ENCODE measurements around the gene CEACAM8. TPM values are rescaled to one million over a fixed set of nuclear protein-coding genes. Genes with fewer than 3 reads are reported as not detected.

CEACAM8 gene
- total and polyA plus RNA-seq, 4 donors, result 0.06 to 1.2 (median 0.53) TPM

DNA sequence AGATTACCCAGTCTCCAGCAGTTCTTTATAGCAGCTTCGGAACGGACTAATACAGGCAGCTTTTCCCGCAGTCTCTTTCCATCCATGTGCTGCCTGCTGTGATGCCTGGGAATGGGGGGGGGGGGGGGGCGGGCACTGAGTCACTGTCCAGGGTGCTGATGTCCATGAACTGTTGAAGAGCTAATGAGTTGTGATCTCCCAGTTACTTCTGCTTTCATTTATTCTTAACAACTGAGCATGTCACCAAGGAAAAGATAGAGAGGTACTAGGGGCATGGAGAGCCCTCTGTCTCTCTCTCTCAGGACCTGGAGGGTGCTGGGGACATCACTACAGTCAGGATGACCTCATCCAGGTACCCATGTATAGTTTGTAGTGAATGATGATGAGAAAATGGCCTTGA lies 46.2 kb downstream of the CEACAM8 start:
- ATAC-seq (ENCODE audit: insufficient read depth, low FRiP score), result no peak
- WGBS, 2 donors, result 66 to 92% methylated on average over 3 to 4 of the region's 4 CpGs
- no peaks in the 10 kb centered on the region for H3K36me3 ChIP-seq (ENCODE audit: control insufficient read depth in 4 of 4, insufficient read depth in 4 of 4, low read length in 4 of 4)
- no peaks in the 10 kb centered on the region for H3K4me1 ChIP-seq (ENCODE audit: control insufficient read depth in 5 of 5, insufficient read depth in 5 of 5, low read length in 5 of 5)
- TF ChIP-seq, protein P1, sequence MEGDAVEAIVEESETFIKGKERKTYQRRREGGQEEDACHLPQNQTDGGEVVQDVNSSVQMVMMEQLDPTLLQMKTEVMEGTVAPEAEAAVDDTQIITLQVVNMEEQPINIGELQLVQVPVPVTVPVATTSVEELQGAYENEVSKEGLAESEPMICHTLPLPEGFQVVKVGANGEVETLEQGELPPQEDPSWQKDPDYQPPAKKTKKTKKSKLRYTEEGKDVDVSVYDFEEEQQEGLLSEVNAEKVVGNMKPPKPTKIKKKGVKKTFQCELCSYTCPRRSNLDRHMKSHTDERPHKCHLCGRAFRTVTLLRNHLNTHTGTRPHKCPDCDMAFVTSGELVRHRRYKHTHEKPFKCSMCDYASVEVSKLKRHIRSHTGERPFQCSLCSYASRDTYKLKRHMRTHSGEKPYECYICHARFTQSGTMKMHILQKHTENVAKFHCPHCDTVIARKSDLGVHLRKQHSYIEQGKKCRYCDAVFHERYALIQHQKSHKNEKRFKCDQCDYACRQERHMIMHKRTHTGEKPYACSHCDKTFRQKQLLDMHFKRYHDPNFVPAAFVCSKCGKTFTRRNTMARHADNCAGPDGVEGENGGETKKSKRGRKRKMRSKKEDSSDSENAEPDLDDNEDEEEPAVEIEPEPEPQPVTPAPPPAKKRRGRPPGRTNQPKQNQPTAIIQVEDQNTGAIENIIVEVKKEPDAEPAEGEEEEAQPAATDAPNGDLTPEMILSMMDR (IDR thresholded peaks at IDR 0.05; ENCODE audit: control extremely low read depth, extremely low read depth), result no peak
- no peak overlapping the region for H3K27ac ChIP-seq (ENCODE audit: low read depth in 1 of 2, low read length in 1 of 2)
- H3K9me3 ChIP-seq (ENCODE audit: control insufficient read depth in 4 of 4, insufficient read depth in 3 of 4, low read length in 3 of 4), result peaks cover 0 to 7% (median 0%) of the 10 kb centered on the region in 4 donors
- no peak overlapping the region for H3K9ac ChIP-seq (ENCODE audit: insufficient read depth in 1 of 2, low read length in 2 of 2)
- no peaks in the 10 kb centered on the region for H3K27me3 ChIP-seq (ENCODE audit: control insufficient read depth in 3 of 3, insufficient read depth in 3 of 3, low read length in 2 of 3)
- H3K4me3 ChIP-seq, result no peak overlapping the region
- DNase-seq, result no peak

DNA sequence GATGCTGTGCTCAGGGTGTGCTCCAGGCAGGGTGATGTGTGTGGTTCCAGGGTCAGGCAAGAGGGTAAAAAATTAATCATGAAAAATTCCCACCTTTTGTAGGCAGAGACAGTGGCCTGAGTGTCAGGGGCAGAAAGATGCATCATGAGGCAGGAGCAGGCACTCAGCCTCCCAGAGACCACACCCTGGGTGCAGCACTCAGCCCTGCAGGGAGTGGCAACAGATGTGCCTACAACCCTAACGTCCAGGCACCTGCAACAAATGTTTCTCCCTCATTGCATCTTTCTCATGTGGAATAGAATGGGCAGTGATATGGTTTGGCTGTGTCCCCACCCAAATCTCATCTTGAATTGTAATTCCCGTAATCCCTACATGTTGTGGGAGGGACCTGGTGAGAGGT lies 46.8 kb downstream of the CEACAM8 start:
- Histone ChIP-seq H3K4me1 (ENCODE audit: control insufficient read depth in 5 of 5, insufficient read depth in 5 of 5, low read length in 5 of 5) (no peaks in the 10 kb centered on the region), H3K9ac (ENCODE audit: insufficient read depth in 1 of 2, low read length in 2 of 2) (no peak overlapping the region), H3K9me3 (ENCODE audit: control insufficient read depth in 4 of 4, insufficient read depth in 3 of 4, low read length in 3 of 4) (peaks cover 0 to 7% (median 0%) of the 10 kb centered on the region in 4 donors), H3K36me3 (ENCODE audit: control insufficient read depth in 4 of 4, insufficient read depth in 4 of 4, low read length in 4 of 4) (no peaks in the 10 kb centered on the region), H3K4me3 (no peak overlapping the region), H3K27me3 (ENCODE audit: control insufficient read depth in 3 of 3, insufficient read depth in 3 of 3, low read length in 2 of 3) (no peaks in the 10 kb centered on the region), H3K27ac (ENCODE audit: low read depth in 1 of 2, low read length in 1 of 2) (no peak overlapping the region)
- no peak for DNase-seq
- WGBS, 2 donors, result 51 to 66% methylated on average over 2 of the region's 2 CpGs
- TF ChIP-seq, protein P1 (IDR thresholded peaks at IDR 0.05; ENCODE audit: control extremely low read depth, extremely low read depth), result no peak
- no peak for ATAC-seq (ENCODE audit: insufficient read depth, low FRiP score)

DNA sequence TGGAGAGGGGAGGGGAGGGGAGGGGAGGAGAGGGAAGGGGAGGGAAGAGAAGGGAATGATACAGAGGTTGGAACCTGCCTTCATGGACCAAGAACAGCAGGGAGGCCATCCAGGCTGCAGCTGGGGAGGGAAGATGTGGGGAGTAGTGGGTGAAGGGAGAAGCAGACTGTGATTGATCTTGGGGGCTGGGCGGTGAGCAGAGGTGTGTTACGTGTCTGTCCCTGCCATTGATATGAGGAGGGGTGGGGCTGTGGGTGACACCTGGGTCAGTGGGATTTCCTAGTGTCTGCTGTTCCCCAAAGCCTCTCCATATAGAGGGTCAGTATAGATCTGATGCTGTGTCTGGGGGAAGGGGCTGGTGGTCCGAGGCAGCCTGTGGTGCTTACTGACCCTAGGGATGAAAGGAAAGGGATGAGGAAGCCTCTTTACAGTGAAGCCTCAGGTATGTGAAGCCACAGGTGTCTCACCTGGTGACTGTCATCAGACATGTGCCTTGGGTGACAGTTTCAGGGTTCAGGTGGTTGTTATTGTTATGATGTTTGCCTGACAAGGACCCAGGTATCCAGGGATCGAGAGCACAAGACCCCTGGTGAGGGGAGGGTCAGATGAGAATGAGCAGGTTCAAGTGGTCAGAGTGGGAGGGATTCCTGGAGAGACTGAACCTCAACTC lies 47.8 kb downstream of the CEACAM8 start:
- TF ChIP-seq, protein P1 (IDR thresholded peaks at IDR 0.05; ENCODE audit: control extremely low read depth, extremely low read depth), result no peak
- Histone ChIP-seq H3K4me1 (ENCODE audit: control insufficient read depth in 5 of 5, insufficient read depth in 5 of 5, low read length in 5 of 5) (no peaks in the 10 kb centered on the region), H3K9me3 (ENCODE audit: control insufficient read depth in 4 of 4, insufficient read depth in 3 of 4, low read length in 3 of 4) (peaks cover 0 to 7% (median 0%) of the 10 kb centered on the region in 4 donors), H3K27me3 (ENCODE audit: control insufficient read depth in 3 of 3, insufficient read depth in 3 of 3, low read length in 2 of 3) (no peaks in the 10 kb centered on the region), H3K4me3 (no peak overlapping the region), H3K27ac (ENCODE audit: low read depth in 1 of 2, low read length in 1 of 2) (no peak overlapping the region), H3K9ac (ENCODE audit: insufficient read depth in 1 of 2, low read length in 2 of 2) (no peak overlapping the region), H3K36me3 (ENCODE audit: control insufficient read depth in 4 of 4, insufficient read depth in 4 of 4, low read length in 4 of 4) (no peaks in the 10 kb centered on the region)
- WGBS, 2 donors, result 79 to 88% methylated on average over 4 of the region's 4 CpGs
- DNase-seq, result no peak
- no peak for ATAC-seq (ENCODE audit: insufficient read depth, low FRiP score)

DNA sequence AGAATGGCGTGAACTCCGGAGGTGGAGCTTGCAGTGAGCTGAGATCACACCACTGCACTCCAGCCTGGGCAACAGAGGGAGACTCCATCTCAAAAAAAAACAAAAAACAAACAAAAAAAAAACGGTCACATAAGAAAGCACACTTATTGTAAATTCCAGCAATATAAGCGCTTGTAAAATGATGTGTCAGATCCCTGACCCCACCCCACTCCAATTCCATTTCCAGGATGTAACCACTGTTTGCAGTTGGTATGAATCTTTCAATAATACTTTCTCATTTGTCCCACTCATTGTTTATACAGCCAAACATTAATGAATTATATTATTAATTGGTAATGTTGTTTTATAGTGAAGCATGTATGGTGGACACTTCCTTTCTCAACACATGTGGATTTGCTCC lies 50.6 kb downstream of the CEACAM8 start:
- H3K27me3 ChIP-seq (ENCODE audit: control insufficient read depth in 3 of 3, insufficient read depth in 3 of 3, low read length in 2 of 3), result no peaks in the 10 kb centered on the region
- 82 to 89% methylated on average over 4 of the region's 4 CpGs for WGBS, 2 donors
- no peak for DNase-seq

More for the DNA sequence above, 50.6 kb downstream of the CEACAM8 start:
- no peaks in the 10 kb centered on the region for H3K36me3 ChIP-seq (ENCODE audit: control insufficient read depth in 4 of 4, insufficient read depth in 4 of 4, low read length in 4 of 4)
- no peak overlapping the region for H3K27ac ChIP-seq (ENCODE audit: low read depth in 1 of 2, low read length in 1 of 2)
- H3K4me1 ChIP-seq (ENCODE audit: control insufficient read depth in 5 of 5, insufficient read depth in 5 of 5, low read length in 5 of 5), result peaks cover 0 to 2% (median 0%) of the 10 kb centered on the region in 5 donors
- H3K4me3 ChIP-seq, result no peak overlapping the region
- no peak overlapping the region for H3K9ac ChIP-seq (ENCODE audit: insufficient read depth in 1 of 2, low read length in 2 of 2)
- peaks cover 0 to 6% (median 0%) of the 10 kb centered on the region in 4 donors for H3K9me3 ChIP-seq (ENCODE audit: control insufficient read depth in 4 of 4, insufficient read depth in 3 of 4, low read length in 3 of 4)
- TF ChIP-seq, protein P1 (IDR thresholded peaks at IDR 0.05; ENCODE audit: control extremely low read depth, extremely low read depth), result no peak
- ATAC-seq (ENCODE audit: insufficient read depth, low FRiP score), result no peak
